ENCODE results near the gene SERHL2. TPM values are rescaled to one million over a fixed set of nuclear protein-coding genes. Genes with fewer than 3 reads are reported as not detected.
"Not testable (repeated sequence)": the region's sequence is repeated elsewhere in the genome, so short reads cannot be mapped to it uniquely, and the experiment has no call there.

SERHL2 gene
- total RNA-seq, 2 experiments from 2014 or later = 0.69 TPM; not detected in 1

DNA sequence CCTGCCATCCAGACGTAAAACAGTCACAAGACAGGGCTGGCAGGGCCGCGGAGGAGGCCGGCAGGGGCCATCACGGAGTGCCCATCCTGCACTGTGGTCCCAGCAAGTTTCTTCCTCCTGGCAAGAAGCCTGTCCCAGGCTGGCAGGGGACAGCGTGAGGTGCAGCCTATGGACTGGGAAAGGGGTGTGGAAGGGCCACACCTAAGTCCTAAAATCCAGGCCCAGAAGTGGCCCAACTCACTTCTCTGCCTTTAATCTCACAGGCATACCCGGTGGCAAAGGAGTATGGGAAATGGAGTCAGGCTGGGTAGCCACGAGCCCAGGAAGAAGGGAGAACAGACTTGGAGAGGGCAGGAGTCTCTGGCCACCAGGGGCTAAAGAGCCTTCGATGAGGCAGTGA, 16.8 kb downstream of the SERHL2 start:
- intact Hi-C loops (cut with DNase I, micrococcal nuclease); H3K27ac Mint-ChIP-seq; CTCF ChIA-PET: not testable (repeated sequence)

DNA sequence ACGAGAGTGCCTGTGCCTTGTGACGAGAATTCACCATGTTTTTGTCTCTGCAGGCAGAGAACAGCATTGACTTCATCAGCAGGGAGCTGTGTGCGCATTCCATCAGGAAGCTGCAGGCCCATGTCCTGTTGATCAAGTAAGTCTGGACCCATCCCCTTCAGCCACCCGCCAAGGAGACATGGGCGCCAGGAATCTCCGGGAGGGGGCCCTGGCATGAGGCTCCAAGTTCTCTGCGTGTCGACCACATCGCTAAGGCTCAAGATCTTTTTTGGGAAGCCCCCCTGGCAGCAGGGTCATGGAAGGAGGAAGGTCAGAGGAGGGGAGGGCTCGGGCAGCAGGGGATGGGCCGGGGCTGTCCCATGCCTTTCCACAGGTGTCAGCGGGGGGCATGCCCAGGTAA, 17.3 kb downstream of the SERHL2 start:
- H3K36me3 ChIP-seq (ENCODE audit: insufficient read depth, low read length) = peaks cover 11% of the 10 kb centered on the region
- H3K9me3 Mint-ChIP-seq; H3K27me3 ChIP-seq (ENCODE audit: control insufficient read depth in 1 of 2, insufficient read depth in 2 of 2, low read length in 2 of 2); intact Hi-C loops (cut with DNase I, micrococcal nuclease); H3K4me3 Mint-ChIP-seq; H3K4me1 ChIP-seq (ENCODE audit: insufficient read depth, low read length); H3K4me3 ChIP-seq (ENCODE audit: low read length); H3K27me3 Mint-ChIP-seq; ATAC-seq (ENCODE audit: poor library complexity); H3K9me3 ChIP-seq (ENCODE audit: control insufficient read depth in 1 of 2, insufficient read depth in 1 of 2, low read length in 2 of 2); CTCF ChIA-PET; H3K27ac Mint-ChIP-seq; H3K27ac ChIP-seq (ENCODE audit: low read depth in 1 of 2, low read length in 2 of 2); H3K4me1 Mint-ChIP-seq (ENCODE audit: low read depth); DNase-seq; POLR2A ChIA-PET: not testable (repeated sequence)
- H3K36me3 Mint-ChIP-seq (ENCODE audit: low read depth) = peaks cover 35% of the 10 kb centered on the region

More for the DNA sequence above, 16.8 kb downstream of the SERHL2 start:
- H3K36me3 ChIP-seq (ENCODE audit: insufficient read depth, low read length) = peaks cover 11% of the 10 kb centered on the region
- not testable (repeated sequence) for H3K4me1 ChIP-seq (ENCODE audit: insufficient read depth, low read length); H3K4me3 Mint-ChIP-seq; ATAC-seq (ENCODE audit: poor library complexity); H3K4me3 ChIP-seq (ENCODE audit: low read length); H3K27ac ChIP-seq (ENCODE audit: low read depth in 1 of 2, low read length in 2 of 2); H3K9me3 Mint-ChIP-seq; DNase-seq; H3K9me3 ChIP-seq (ENCODE audit: control insufficient read depth in 1 of 2, insufficient read depth in 1 of 2, low read length in 2 of 2); H3K27me3 Mint-ChIP-seq; H3K27me3 ChIP-seq (ENCODE audit: control insufficient read depth in 1 of 2, insufficient read depth in 2 of 2, low read length in 2 of 2); H3K4me1 Mint-ChIP-seq (ENCODE audit: low read depth)
- peaks cover 35% of the 10 kb centered on the region for H3K36me3 Mint-ChIP-seq (ENCODE audit: low read depth)
- POLR2A ChIA-PET = interaction anchor here (0.7 to 1.1 kb wide), 2 partner anchors 44 to 926 kb away, joined by 3 to 4 read pairs; partner anchors contain the start of gene POLDIP3

DNA sequence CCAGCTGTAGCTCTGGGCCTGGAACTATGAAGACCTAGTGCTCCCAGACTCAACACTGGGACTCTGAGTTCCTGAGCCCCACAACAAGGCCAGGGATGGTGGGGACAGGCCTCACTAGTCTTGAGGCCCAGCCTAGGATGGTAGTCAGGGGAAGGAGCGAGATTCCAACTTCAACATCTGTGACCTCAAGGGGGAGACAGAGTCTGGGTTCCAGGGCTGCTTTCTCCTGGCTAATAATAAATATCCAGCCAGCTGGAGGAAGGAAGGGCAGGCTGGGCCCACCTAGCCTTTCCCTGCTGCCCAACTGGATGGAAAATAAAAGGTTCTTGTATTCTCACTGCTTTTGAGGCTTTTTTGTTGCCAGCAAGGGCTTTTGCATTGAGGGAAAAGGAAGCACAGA, 20.3 kb downstream of the SERHL2 start:
- H3K4me3 Mint-ChIP-seq; ATAC-seq (ENCODE audit: poor library complexity); DNase-seq; H3K4me1 ChIP-seq (ENCODE audit: insufficient read depth, low read length); H3K9me3 Mint-ChIP-seq; POLR2A ChIA-PET; CTCF ChIA-PET; H3K4me1 Mint-ChIP-seq (ENCODE audit: low read depth); intact Hi-C loops (cut with DNase I, micrococcal nuclease); H3K9me3 ChIP-seq (ENCODE audit: control insufficient read depth in 1 of 2, insufficient read depth in 1 of 2, low read length in 2 of 2); H3K27ac ChIP-seq (ENCODE audit: low read depth in 1 of 2, low read length in 2 of 2); H3K27ac Mint-ChIP-seq; H3K4me3 ChIP-seq (ENCODE audit: low read length); H3K27me3 Mint-ChIP-seq; H3K27me3 ChIP-seq (ENCODE audit: control insufficient read depth in 1 of 2, insufficient read depth in 2 of 2, low read length in 2 of 2): not testable (repeated sequence)
- H3K36me3 Mint-ChIP-seq (ENCODE audit: low read depth) = peaks cover 46% of the 10 kb centered on the region
- peaks cover 30% of the 10 kb centered on the region for H3K36me3 ChIP-seq (ENCODE audit: insufficient read depth, low read length)

DNA sequence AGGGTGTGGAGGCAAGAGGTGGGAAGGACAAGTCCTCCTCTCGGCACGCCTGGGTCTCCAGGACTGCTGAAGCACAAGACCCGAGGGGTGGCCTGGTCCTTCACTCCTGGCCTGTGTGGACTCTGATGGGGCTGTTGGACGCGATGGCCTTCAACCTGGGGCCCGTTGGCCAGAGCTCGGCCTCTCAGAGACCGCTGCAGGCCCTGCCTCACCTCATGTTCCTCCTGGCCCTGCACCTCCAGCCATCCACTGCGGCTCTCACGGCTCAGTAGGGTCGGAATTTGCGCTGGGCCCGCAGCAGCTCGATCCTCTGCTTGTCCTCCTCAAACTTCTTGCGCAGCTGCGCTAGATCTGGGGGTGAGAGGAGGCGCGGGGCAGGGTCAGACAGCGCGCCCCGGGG, 20.7 kb downstream of the SERHL2 start:
- peaks cover 46% of the 10 kb centered on the region for H3K36me3 Mint-ChIP-seq (ENCODE audit: low read depth)
- ATAC-seq (ENCODE audit: poor library complexity); H3K27ac ChIP-seq (ENCODE audit: low read depth in 1 of 2, low read length in 2 of 2); CTCF ChIA-PET; H3K27ac Mint-ChIP-seq; H3K4me1 Mint-ChIP-seq (ENCODE audit: low read depth); H3K4me1 ChIP-seq (ENCODE audit: insufficient read depth, low read length); intact Hi-C loops (cut with DNase I, micrococcal nuclease); H3K27me3 Mint-ChIP-seq; H3K4me3 Mint-ChIP-seq; H3K4me3 ChIP-seq (ENCODE audit: low read length); H3K27me3 ChIP-seq (ENCODE audit: control insufficient read depth in 1 of 2, insufficient read depth in 2 of 2, low read length in 2 of 2); DNase-seq; H3K9me3 ChIP-seq (ENCODE audit: control insufficient read depth in 1 of 2, insufficient read depth in 1 of 2, low read length in 2 of 2); H3K9me3 Mint-ChIP-seq; POLR2A ChIA-PET: not testable (repeated sequence)
- H3K36me3 ChIP-seq (ENCODE audit: insufficient read depth, low read length) = peaks cover 30% of the 10 kb centered on the region

DNA sequence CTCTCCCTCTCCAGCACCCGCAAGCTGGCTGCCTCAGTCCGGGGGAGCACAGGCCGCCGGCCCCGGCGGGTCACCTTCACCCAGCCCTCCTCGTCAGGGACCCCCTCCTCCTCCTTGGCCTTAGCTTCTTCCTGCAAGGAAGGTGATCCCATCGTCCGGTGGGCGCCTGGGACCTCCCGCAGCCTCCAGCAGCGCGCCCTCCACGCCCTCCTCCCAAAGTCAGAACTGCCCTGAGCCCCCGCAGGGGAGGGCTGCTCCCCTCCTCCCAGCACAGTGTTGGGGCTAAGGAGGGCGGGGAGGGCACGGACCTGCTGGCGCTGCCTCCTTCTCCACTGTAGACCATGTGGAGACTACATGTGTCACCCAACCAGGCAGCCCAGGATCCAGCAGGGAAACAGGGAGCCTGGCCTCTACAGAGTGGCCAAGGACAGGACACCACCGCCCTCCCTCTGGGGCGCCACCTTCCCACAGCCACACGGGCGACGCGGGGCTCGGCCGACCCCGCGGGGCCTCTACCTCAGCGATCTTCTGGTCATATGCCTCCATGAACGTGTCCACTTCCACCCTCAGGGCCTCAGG, 22.3 kb downstream of the SERHL2 start:
- POLR2A ChIA-PET; H3K27me3 ChIP-seq (ENCODE audit: control insufficient read depth in 1 of 2, insufficient read depth in 2 of 2, low read length in 2 of 2); CTCF ChIA-PET; H3K9me3 Mint-ChIP-seq; ATAC-seq (ENCODE audit: poor library complexity); H3K4me3 Mint-ChIP-seq; H3K4me1 ChIP-seq (ENCODE audit: insufficient read depth, low read length); H3K27ac Mint-ChIP-seq; DNase-seq; H3K4me1 Mint-ChIP-seq (ENCODE audit: low read depth); H3K27me3 Mint-ChIP-seq; H3K9me3 ChIP-seq (ENCODE audit: control insufficient read depth in 1 of 2, insufficient read depth in 1 of 2, low read length in 2 of 2); H3K4me3 ChIP-seq (ENCODE audit: low read length); H3K27ac ChIP-seq (ENCODE audit: low read depth in 1 of 2, low read length in 2 of 2); intact Hi-C loops (cut with DNase I, micrococcal nuclease): not testable (repeated sequence)
- peaks cover 45% of the 10 kb centered on the region for H3K36me3 Mint-ChIP-seq (ENCODE audit: low read depth)
- peaks cover 35% of the 10 kb centered on the region for H3K36me3 ChIP-seq (ENCODE audit: insufficient read depth, low read length)

DNA sequence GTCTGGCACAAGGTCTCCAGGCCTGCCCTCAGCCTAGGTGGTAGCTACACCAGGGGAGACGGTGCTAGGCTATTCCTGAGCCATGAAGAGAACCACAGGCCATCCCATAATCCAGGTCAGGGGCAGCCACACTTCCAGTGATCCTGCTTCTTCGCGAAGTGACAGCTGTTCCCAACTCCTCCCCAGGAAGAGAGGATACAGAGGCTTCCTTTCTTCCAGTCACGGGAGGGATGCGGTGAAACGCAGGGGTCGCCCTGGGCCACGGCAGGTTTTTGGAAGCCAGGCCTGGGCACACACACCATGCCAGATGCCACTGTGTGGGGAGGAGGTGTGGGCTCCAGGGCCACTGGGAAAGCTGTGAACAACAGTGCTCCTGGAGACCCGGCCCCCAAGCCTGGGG, 23.4 kb downstream of the SERHL2 start:
- H3K4me1 ChIP-seq (ENCODE audit: insufficient read depth, low read length); POLR2A ChIA-PET; DNase-seq; H3K9me3 ChIP-seq (ENCODE audit: control insufficient read depth in 1 of 2, insufficient read depth in 1 of 2, low read length in 2 of 2); H3K27me3 ChIP-seq (ENCODE audit: control insufficient read depth in 1 of 2, insufficient read depth in 2 of 2, low read length in 2 of 2); H3K27me3 Mint-ChIP-seq; H3K4me3 Mint-ChIP-seq; H3K4me1 Mint-ChIP-seq (ENCODE audit: low read depth); ATAC-seq (ENCODE audit: poor library complexity); H3K27ac ChIP-seq (ENCODE audit: low read depth in 1 of 2, low read length in 2 of 2); intact Hi-C loops (cut with DNase I, micrococcal nuclease); CTCF ChIA-PET; H3K27ac Mint-ChIP-seq; H3K9me3 Mint-ChIP-seq; H3K4me3 ChIP-seq (ENCODE audit: low read length): not testable (repeated sequence)
- peaks cover 45% of the 10 kb centered on the region for H3K36me3 Mint-ChIP-seq (ENCODE audit: low read depth)
- peaks cover 35% of the 10 kb centered on the region for H3K36me3 ChIP-seq (ENCODE audit: insufficient read depth, low read length)

Data from CD4-positive, alpha-beta T cell (primary cell).